ENCODE results near the gene KEL.

DNA sequence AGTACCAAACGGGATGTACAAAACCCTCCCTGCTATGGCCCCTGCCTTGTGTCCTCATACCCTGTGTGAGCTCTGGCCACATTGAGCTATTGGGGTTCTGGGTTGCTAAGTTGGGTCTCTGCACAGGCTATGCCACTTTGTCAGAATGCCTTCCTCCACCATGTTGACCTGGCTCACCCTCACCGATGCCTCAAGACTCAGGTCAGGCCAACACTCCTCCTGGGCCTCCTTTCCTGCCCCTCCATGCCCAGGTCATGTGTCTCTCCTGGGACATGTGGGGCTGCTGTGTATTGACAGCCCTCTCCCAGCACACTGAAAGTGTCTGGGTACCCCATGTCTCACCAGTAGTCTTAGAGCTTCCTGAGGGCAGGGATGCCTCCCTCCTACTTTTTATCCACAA is 43.3 kb downstream of the KEL start:
- TF ChIP-seq, protein P1, sequence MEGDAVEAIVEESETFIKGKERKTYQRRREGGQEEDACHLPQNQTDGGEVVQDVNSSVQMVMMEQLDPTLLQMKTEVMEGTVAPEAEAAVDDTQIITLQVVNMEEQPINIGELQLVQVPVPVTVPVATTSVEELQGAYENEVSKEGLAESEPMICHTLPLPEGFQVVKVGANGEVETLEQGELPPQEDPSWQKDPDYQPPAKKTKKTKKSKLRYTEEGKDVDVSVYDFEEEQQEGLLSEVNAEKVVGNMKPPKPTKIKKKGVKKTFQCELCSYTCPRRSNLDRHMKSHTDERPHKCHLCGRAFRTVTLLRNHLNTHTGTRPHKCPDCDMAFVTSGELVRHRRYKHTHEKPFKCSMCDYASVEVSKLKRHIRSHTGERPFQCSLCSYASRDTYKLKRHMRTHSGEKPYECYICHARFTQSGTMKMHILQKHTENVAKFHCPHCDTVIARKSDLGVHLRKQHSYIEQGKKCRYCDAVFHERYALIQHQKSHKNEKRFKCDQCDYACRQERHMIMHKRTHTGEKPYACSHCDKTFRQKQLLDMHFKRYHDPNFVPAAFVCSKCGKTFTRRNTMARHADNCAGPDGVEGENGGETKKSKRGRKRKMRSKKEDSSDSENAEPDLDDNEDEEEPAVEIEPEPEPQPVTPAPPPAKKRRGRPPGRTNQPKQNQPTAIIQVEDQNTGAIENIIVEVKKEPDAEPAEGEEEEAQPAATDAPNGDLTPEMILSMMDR (IDR thresholded peaks at IDR 0.05; ENCODE audit: low read length), result no peak
- TF ChIP-seq EZH2phosphoT487 (IDR thresholded peaks at IDR 0.05; ENCODE audit: low read length), result no peak
- TF ChIP-seq EZH2 (optimal IDR thresholded peaks at IDR 0.05; ENCODE audit: low read depth, low read length), result no peak
